Measurements from ENCODE around the gene TTC28. TPM values are rescaled to one million over a fixed set of nuclear protein-coding genes. Genes with fewer than 3 reads are reported as not detected.

The TTC28 gene
- total RNA-seq, 4 donors from 2014 or later = 43.8 to 130 (median 92.0) TPM

- H3K9me3 ChIP-seq = no peaks in the 10 kb centered on the region
- no peak for DNase-seq
- no peaks in the 10 kb centered on the region for H3K4me1 ChIP-seq
- H3K4me3 ChIP-seq = no peak overlapping the region
- no peaks in the 10 kb centered on the region for H3K27me3 ChIP-seq
- intact Hi-C loops (cut with DNase I; ENCODE audit: low total_unique reads) = no loop called here
- H3K36me3 ChIP-seq = no peaks in the 10 kb centered on the region
- TF ChIP-seq CTCF (IDR thresholded peaks at IDR 0.05) (no peak), POLR2A (IDR thresholded peaks at IDR 0.05) (no peak)
- no peak overlapping the region for H3K27ac ChIP-seq
Observed at GRCh38 chr22:27985323-27986275, 694.0 kb downstream of the TTC28 start.

- H3K4me3 ChIP-seq = no peak overlapping the region
- no peaks in the 10 kb centered on the region for H3K36me3 ChIP-seq
- no peak for TF ChIP-seq CTCF (IDR thresholded peaks at IDR 0.05)
- no peak for TF ChIP-seq POLR2A (IDR thresholded peaks at IDR 0.05)
- no peak overlapping the region for H3K27ac ChIP-seq
- no peak for DNase-seq
- intact Hi-C loops (cut with DNase I; ENCODE audit: low total_unique reads) = no loop called here
- no peaks in the 10 kb centered on the region for H3K9me3 ChIP-seq
- no peaks in the 10 kb centered on the region for H3K4me1 ChIP-seq
- H3K27me3 ChIP-seq = no peaks in the 10 kb centered on the region
Observed at GRCh38 chr22:27984723-27985122, 694.9 kb downstream of the TTC28 start.

GRCh38 chr22:27984001-27984695, 695.5 kb downstream of the TTC28 start:
- H3K36me3 ChIP-seq = no peaks in the 10 kb centered on the region

GRCh38 chr22:27983361-27983791, 696.3 kb downstream of the TTC28 start:
- Histone ChIP-seq H3K27ac (no peak overlapping the region), H3K36me3 (no peaks in the 10 kb centered on the region), H3K4me1 (no peaks in the 10 kb centered on the region), H3K9me3 (no peaks in the 10 kb centered on the region), H3K4me3 (no peak overlapping the region), H3K27me3 (no peaks in the 10 kb centered on the region)
- intact Hi-C loops (cut with DNase I; ENCODE audit: low total_unique reads) = no loop called here
- peak in 1 of 2 donors; percentile 16 for DNase-seq
- no peak for TF ChIP-seq POLR2A (IDR thresholded peaks at IDR 0.05)
- TF ChIP-seq CTCF (IDR thresholded peaks at IDR 0.05) = no peak

More at GRCh38 chr22:27984001-27984695, 695.5 kb downstream of the TTC28 start:
- no peaks in the 10 kb centered on the region for H3K4me1 ChIP-seq
- no peaks in the 10 kb centered on the region for H3K27me3 ChIP-seq
- no peak overlapping the region for H3K4me3 ChIP-seq
- H3K9me3 ChIP-seq = no peaks in the 10 kb centered on the region
- intact Hi-C loops (cut with DNase I; ENCODE audit: low total_unique reads) = no loop called here
- no peak overlapping the region for H3K27ac ChIP-seq
- TF ChIP-seq CTCF (IDR thresholded peaks at IDR 0.05) (no peak), POLR2A (IDR thresholded peaks at IDR 0.05) (no peak)
- no peak for DNase-seq

All from uterus (tissue), 4 donors.